HG03432 (cell line): ENCODE results near the gene NUDT17.
"Not testable (repeated sequence)": the region's sequence is repeated elsewhere in the genome, so short reads cannot be mapped to it uniquely, and the experiment has no call there.

Source experiments
- ATAC-seq: cut with Tn5 transposase; IDR thresholded peaks from one replicate; pipeline ENCODE4 v1.9.1; 2021; ENCODE audit warnings: mild to moderate bottlenecking, moderate library complexity; ENCODE audit not compliant: unreplicated experiment

NUDT17 gene, protein sequence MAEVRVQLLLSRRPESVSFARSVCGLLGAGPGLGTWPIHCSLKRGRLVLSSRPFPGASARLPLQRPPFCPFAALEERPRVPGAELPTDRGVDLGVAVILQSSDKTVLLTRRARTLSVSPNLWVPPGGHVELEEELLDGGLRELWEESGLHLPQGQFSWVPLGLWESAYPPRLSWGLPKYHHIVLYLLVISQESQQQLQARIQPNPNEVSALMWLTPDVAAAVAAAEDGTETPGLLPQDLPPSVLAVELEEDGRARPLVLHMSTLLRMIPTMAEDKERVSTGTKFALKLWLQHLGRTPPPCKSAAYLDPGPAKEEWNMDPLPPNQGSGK

DNA sequence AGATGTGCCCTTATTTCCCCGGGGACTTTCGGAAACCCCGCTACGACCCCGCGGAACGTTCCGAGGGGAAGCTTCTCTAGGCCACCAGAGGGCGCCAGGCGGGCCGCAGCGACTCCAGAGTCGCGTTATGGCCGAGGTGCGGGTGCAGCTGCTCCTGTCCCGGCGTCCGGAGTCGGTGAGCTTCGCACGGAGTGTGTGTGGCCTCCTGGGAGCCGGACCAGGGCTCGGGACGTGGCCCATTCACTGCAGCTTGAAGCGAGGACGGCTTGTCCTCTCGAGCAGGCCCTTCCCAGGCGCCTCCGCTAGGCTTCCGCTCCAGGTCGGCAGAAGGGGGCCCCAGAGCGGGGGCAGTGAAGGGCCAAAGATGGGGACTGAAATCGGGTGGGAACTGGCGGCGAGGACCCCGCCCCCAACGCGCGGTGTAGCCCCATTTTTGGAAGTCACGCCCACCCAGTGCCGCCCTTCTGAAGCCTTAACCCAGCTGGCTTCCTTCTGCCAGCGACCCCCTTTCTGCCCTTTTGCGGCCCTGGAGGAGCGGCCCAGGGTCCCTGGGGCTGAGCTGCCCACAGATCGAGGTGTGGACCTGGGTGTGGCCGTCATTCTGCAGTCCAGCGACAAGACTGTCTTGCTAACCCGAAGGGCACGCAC, at the start of gene NUDT17:
TSS of gene NUDT17 (plus strand) at position 117 of the 648 bp plus-strand sequence. CDS start at position 128, 11 bp downstream.
- ATAC-seq: peak; percentile 73

DNA sequence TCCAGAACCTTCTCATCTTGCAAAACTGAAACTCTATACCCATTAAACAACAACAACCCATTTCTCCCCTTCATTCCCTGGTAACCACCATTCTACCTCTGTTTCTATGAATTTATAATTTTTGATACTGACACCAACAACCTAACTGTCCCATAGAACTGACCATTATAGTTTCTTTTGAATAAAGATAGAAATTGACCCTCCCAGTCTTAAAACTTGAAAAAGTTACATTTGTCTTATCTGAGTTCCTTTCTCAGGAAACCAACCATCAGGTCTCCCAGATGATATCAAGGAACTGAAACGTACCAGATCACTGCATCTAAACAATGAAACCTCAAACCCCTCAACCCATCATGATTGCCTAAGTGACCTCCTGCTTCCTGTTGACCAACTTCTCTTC, 48.7 kb upstream of the NUDT17 start:
- ATAC-seq: no peak

DNA sequence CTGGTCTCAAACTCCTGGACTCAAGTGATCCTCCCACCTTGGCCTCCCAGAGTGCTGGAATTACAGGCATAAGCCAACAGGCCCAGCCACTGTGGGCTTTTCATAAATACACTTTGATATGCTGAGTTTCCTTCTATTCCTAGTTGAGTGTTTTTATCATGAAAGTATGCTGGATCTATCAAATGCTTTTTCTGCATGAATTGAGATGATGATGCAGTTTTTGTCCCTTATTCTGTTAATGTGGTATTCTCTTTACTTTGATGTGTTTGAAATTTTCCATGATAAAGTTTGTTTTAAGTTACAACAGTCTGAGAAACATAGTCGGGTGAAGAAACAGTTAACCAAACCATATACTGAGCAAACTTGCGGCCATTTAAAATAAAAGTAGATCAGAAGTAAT, 45.6 kb upstream of the NUDT17 start:
- no peak for ATAC-seq

DNA sequence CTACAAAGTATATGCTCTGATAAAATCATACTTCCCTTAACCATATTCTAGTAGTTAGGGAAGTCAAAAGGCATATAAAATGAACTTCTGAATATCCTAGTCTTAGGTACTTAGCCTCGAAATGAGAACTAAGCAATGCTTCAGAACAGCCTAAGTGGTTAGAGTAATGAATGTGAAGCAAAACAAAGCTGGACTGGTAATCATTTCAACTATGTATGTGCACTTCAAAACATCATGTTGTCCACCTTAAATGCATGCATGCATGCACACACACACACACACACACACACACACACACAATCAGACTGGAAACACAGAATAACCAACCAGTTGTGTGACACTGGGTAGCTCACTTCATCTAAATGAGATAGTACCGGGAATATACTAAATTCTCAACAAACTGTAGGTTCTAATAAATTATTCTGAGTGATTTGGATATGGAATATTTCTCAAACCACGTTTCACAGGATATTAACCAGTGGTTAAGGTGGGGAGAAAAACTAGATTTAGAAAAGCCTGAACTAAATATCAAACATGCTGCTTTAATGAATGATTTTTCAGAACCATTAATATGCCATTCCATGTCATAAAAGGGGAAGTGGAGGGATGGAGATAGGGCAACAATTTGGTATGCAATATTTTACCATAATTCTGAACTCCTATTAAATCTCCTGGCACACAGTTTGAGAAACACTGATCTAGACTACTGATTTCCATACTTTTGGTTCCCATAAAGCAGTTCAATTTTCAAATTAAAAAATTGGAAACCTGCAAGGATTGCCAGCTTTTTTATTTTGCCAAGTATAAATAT, 41.0 kb upstream of the NUDT17 start:
- ATAC-seq: no peak

DNA sequence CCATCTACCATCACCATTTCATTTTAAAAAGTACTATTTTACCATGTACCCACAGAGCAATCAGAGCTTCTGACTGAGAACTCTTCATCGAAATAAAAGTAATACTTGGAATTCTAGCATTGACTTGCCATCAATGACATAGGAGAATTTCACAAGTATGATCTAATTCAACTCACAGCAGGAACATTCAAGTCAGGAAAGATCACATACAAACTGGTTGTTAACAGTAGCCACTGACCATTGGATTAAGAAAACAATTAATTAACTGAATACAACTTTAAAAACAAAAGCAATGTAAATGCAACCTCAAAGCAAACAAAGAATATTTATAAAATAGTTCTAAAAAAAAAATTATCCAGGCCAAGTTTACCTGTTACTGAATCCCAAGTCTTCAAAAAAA, 40.4 kb upstream of the NUDT17 start:
- no peak for ATAC-seq

DNA sequence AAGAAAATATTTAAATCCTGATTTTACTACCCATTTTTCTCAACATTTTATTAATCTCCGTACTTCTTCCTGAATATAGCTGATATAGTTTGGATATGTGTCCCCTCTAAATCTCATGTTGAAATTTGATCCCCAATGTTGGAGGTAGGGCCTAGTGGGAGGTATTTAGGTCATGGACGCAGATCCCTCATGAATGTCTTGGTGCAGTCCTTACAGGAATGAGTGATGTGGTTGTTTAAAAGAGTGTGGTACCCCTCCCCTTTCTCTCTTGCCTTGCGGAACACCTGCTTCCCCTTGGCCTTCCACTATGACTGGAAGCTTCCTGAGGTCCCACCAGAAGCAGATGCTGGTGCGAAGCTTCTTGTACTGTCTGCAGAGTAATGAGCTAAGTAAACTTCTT, 39.0 kb upstream of the NUDT17 start:
- no peak for ATAC-seq

DNA sequence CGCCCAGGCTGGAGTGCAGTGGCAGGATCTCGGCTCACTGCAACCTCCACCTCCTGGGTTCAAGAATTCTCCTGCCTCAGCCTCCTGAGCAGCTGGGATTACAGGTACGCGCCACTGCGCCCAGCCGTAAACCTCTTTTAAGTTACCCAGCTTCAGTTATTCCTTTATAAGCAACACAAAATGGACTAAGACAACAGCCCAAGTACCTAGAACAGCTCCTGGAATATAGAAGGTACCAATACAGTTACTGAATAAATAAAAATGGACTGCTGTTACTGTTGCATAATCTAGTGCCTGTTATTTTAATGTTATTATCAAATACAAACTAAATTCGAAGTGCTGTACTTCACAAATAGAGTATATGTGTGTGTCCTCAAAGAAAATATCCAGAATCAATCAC, 38.6 kb upstream of the NUDT17 start:
- no peak for ATAC-seq

DNA sequence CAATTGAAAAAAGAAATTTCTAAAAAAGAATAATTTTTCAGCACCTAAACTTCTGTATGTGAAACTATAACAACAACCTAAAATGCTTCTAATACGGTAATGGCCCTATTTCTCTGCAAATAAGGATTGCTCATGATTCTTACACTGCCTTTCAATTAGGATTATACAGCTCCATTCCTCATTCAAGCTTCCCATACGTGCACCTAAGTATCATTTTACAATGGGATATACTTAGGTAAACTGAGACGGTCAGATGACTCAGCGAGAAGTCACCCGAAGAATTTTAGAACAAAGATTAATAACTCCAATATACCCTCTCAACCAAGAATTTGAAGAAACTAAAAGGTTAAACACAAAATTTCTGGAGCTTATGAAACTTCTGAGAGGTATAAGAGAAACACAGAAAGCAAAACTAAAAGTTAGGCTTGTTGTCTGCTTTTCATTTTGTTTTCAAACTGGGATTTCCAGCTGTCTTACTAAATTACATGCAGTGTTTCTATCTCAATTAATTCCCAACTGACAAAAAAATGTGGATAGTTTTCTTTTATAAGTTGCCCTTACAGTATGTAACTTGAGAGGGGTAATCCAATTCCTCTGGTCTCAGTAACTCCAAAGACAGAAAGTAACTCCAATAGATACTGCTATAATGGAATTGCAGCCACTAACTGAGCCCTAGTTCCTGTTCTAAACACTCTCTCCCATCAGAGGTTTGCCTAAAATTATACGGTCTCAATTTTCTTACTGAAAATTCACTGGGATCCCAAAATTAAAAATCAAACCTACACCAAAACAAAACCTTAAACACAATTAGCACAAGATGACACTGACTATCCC, 32.2 kb upstream of the NUDT17 start:
- ATAC-seq: not testable (repeated sequence)

DNA sequence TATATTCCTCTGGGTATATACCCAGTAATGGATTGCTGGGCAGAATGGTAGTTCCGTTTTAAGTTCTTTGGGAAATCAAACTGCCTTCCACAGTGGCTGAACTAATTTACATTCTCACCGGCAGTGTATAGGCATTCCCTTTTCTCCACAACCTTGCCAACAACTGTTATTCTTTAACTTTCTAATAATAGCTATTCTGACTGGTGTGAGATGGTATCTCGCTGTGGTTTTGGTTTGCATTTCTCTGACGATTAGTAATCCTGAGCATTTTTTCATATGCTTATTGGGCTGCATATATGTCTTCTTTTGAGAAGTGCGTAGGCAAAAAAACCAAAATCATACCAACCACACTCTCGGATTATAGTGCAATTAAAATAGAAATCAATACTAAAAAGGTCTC, 27.3 kb upstream of the NUDT17 start:
- ATAC-seq: not testable (repeated sequence)

DNA sequence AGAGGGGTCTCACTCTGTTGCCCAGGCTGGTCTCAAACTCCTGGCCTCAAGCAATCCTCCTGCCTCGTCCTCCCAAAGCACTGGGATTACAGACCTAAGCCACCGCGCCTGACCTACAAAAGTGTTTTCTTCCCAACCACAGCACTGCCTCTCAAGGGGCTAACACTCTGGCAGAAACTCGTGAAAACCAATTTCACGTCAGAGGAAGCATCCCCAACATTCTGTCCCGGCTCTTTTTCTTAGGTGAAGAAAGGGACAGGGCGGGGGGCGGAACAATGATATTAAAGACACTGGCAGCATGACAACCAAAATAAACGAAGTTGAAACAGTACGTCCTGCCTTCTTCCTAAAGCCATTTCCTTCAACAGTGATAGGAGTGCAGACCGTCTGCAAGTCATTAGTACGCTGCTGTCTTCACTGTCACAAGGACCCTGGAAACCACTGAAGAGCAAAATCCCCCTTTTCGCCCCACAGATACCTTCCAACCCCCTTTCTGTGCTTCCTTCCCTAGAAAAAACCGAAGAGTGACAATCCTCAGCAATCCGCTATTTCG, 22.6 kb upstream of the NUDT17 start:
- ATAC-seq: not testable (repeated sequence)

DNA sequence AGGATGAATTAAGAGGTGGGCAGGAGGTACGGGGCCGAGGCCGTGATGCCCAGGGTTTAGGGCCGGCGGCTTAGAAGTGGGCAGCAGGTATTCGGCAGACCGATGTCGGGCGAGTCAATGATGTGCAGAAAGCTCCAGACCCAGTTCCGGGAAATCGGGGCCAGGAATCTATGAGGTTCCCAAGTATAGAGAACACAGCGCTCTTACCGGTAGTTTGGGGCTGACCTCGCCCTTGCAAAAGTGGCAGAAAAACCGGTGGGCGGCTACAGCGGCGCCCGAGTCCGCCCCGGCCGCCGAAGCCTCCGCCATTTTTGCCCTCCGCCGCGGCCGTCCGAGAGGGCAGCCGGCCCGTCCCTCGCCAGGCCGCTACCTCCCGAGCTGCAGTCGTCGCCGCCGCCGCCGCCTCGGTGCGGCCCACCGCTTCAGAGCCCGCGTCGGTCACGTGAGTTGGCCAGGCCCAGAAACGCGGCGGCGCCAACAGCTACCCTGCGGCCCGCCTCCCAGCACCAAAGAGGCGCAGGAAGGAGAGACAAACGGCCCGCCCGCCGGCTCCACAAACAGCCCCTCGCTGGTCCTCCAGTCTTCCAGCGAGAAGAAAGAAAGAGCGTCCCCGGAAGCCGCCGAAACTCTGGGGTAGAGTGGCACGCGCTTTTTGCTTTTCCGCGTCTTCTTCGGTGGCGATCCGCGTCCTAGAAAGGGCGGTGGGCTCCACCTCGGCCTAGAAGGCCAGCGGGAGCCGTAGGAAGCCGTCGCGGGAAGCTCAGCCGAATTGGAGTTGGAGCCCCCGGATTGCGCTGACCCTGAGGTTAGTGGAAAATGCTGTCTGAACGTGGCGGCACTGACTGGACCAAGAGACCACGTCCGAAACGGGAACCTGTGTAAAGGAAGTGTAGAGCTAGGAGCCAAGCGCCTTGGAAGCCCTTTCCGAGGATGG, 21.6 kb upstream of the NUDT17 start, which contains the start of the genes POLR3C and RNF115:
TSS of gene POLR3C (plus strand) at position 636 of the 934 bp plus-strand sequence. CDS start 1,577 bp downstream, outside the sequence.
TSS of gene RNF115 (minus strand) at position 531 of the 934 bp plus-strand sequence. CDS start at position 309, 222 bp downstream.
- ATAC-seq: peak; percentile 91

DNA sequence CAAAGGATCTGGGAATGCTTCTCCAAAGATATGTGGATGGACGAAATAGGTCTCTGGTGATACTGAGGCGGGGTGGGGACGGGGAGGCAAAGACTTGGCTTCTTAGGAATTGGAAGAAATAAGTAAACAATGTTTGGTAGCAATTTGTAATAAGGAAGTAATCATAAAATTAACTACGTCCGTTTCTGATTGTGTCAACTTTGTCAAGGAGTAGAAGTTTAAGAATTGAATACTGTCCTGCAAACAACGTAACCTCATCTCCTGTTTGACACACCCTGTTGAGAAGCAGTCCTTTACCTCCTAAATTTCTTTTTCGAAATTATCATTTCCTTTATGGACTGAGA, 21.0 kb upstream of the NUDT17 start:
- no peak for ATAC-seq

DNA sequence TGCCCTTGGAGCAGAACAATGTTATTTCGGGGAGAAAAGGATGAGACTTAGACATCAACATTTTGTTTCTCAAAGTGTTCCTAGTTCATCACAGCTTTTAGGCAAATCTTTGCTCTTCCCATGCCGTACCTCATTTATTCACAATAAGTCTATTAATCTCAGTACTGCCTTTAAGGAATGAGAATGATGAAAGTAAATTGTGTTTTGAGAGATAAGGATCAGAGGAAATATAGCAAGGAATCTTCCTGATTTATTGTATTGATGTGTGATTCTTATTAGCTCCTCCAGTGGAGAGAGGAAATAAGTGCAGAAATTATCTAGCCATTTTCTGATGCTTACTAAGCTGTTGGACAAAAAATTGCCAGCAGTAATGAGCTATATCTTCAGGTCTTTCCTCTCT, 19.4 kb upstream of the NUDT17 start:
- no peak for ATAC-seq

DNA sequence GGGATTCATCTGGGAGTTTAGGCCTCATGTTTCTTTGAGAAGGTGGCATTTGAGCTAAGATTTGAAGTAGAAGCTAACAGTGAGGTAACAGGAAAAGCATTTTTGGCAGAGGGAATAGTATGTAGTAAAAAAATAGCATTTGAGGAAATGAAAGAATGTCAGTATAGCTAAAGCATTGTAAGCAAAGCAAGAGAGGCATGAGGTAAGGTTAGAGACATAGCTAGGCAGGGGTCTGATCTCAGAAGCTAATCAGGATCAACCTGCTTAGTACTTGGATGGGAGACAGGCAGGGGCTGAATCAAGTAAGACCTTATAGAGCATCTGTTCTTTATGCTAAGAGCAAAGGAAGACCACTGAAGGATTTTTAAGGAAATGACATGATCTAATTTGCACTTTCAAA, 17.5 kb upstream of the NUDT17 start:
- ATAC-seq: no peak

DNA sequence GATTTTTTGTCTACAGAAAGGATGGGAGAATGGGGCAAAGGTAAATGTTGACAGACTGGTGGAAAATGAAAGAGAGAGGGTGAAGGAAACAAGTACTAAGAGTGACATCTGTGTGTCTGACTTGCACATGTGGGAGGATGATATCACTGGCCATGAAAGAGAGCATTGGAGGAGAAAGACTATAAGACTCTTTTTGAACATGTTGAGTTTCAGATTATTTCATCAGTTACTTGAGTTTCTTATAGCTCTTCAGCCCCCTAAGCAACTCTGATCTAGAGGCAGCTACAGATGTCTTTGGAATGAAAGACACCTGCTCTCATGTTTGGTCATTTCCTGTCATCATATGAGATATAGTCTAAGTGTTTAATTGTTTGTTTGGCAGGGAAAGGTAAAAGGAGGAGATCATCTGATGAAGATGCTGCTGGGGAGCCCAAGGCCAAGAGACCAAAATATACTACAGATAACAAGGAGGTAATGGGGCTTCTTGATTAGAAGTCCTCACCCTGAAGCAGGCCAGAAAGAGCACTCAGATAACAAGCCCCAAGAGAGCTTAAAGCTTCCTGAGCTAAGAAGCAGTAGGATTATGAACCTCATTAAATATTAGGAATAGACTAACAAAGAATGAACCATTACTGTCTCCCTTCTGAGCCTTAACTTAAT, 16.9 kb upstream of the NUDT17 start:
- no peak for ATAC-seq

DNA sequence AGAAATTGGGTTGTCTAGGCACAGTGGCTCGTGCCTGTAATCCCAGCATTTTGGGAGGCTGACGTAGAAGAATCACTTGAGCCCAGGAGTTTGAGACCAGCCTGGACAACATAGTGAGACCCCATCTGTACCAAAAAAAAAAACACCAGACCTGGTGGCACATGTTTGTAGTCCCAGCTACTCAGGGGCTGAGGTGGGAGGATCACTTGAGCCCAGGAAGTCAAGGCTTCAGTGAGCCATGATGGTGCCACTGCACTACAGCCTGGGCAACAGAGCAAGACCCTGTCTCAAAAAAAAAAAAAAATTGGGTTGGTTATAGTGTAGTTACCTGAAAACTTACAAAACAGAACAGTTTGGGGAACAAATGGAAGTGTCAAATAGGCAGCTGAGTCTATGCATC, 14.6 kb upstream of the NUDT17 start:
- ATAC-seq: not testable (repeated sequence)

DNA sequence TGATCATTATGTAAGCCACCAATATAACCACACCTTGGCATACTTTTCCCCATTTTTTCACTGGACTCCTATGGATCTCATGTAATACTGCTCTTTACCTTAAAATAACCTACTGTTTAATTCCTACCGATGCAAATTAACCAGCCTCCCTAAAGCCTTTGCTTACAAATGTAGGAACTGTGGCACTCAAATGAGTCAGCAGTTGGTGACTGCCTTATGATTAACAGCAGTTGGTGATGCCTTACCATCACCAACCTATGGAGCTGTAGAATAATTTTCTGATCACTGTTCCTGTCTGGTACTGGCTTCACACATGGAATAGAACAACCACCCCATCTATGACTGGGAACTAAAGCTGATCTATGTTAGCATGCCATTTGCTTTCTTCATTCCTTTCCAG, 7.8 kb upstream of the NUDT17 start:
- ATAC-seq: no peak

DNA sequence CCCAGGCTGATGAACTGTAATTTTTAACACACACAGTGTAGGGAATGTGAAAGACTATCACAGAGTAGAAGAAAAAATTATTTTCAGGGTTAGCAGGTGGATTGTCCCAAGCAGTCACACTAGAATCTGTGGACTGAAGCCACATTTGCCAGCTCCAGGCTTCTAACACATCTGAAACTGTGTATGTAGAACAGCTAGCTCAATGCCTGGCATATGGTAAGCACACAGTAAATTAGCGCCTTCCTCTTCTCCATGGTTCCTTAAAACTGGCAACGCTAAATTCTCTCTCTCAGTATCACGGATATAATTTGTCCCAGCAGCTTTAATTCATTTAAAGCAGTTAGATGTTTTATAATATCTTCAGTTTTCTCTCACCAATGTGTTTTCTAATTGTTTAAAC, 2.4 kb upstream of the NUDT17 start:
- no peak for ATAC-seq

DNA sequence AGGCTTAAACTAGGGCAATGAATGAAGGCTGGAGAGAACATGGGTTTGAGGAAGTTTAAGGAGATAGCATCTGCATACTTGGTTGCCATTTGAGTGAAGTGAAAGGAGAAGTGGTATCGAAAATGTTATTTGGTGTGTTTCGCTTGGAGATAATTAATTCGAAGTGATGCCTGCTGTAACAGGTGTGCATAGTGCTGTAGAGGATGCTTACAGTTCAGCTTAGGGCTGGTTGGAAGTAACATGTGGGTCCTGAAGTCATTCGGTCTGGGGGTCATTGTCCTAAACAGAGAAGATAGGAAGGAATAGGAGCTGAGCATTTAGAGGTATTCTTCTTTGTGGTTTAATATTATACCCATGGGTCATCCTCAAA, 301 bp upstream of the NUDT17 start:
- peak; percentile 75 for ATAC-seq
